ENCODE data around the gene KIF6.

KIF6 gene

GRCh38 chr6:39407446-39407993 is 317.7 kb downstream of the KIF6 start:
- DNase-seq, result no peak

- DNase-seq, result no peak
Observed at GRCh38 chr6:39404312-39404711, 320.9 kb downstream of the KIF6 start.

GRCh38 chr6:39403304-39403703 is 321.9 kb downstream of the KIF6 start:
- DNase-seq, result no peak

GRCh38 chr6:39402239-39402751 is 322.9 kb downstream of the KIF6 start:
- DNase-seq, result no peak

GRCh38 chr6:39401376-39401775 is 323.8 kb downstream of the KIF6 start:
- DNase-seq, result no peak

GRCh38 chr6:39400026-39400425 is 325.2 kb downstream of the KIF6 start:
- DNase-seq, result no peak

- no peak for DNase-seq
Observed at GRCh38 chr6:39396854-39397253, 328.4 kb downstream of the KIF6 start.

- DNase-seq, result no peak
Observed at GRCh38 chr6:39393075-39393474, 332.1 kb downstream of the KIF6 start.

GRCh38 chr6:39391182-39391581 is 334.0 kb downstream of the KIF6 start:
- no peak for DNase-seq

- DNase-seq, result no peak
Observed at GRCh38 chr6:39389484-39389767, 335.8 kb downstream of the KIF6 start.

- DNase-seq, result no peak
Observed at GRCh38 chr6:39388606-39389483, 336.4 kb downstream of the KIF6 start.

GRCh38 chr6:39387785-39388184 is 337.4 kb downstream of the KIF6 start:
- DNase-seq, result no peak

GRCh38 chr6:39386487-39386886 is 338.7 kb downstream of the KIF6 start:
- DNase-seq, result no peak

- DNase-seq, result no peak
Observed at GRCh38 chr6:39381550-39382140, 343.6 kb downstream of the KIF6 start.

GRCh38 chr6:39380837-39381549 is 344.2 kb downstream of the KIF6 start:
- DNase-seq, result no peak

GRCh38 chr6:39378960-39379425 is 346.2 kb downstream of the KIF6 start:
- DNase-seq, result no peak

GRCh38 chr6:39378175-39378959 is 346.8 kb downstream of the KIF6 start:
- no peak for DNase-seq

GRCh38 chr6:39377539-39377950 is 347.7 kb downstream of the KIF6 start:
- DNase-seq, result no peak

GRCh38 chr6:39375405-39375804 is 349.8 kb downstream of the KIF6 start:
- no peak for DNase-seq

- no peak for DNase-seq
Observed at GRCh38 chr6:39370390-39370789, 354.8 kb downstream of the KIF6 start.

- DNase-seq, result no peak
Observed at GRCh38 chr6:39369987-39370386, 355.2 kb downstream of the KIF6 start.

- no peak for DNase-seq
Observed at GRCh38 chr6:39367700-39368099, 357.5 kb downstream of the KIF6 start.
